Caki2 (cell line): Measurements from ENCODE around the gene FXYD3. TPM values are rescaled to one million over a fixed set of nuclear protein-coding genes. Genes with fewer than 3 reads are reported as not detected.
"Not testable (repeated sequence)": the region's sequence is repeated elsewhere in the genome, so short reads cannot be mapped to it uniquely, and the experiment has no call there.

ENCODE experiments used
- DNase-seq: peaks from one replicate; pipeline ENCODE4 v3.0.0-alpha.2; 2015; ENCODE audit warnings: low read depth
- in situ Hi-C: cut with HindIII; loops from 2 replicates; pipeline ENCODE4 v1.10.0; 2016; ENCODE audit warnings: low sequenced_read_pairs, low pct_unique_long_range_greater_than_20kb, mixed read lengths
- total RNA-seq: library from RNA; depleted of rRNA; stranded (reverse); fragments of >200 nt; shearing (Covaris generic); gene quantifications from 2 replicates; pipeline ENCODE4 v1.2.3, GENCODE V29; 2014; ENCODE audit warnings: low replicate concordance

The FXYD3 gene
- total RNA-seq, 1 experiment from 2014 or later, result not detected

DNA sequence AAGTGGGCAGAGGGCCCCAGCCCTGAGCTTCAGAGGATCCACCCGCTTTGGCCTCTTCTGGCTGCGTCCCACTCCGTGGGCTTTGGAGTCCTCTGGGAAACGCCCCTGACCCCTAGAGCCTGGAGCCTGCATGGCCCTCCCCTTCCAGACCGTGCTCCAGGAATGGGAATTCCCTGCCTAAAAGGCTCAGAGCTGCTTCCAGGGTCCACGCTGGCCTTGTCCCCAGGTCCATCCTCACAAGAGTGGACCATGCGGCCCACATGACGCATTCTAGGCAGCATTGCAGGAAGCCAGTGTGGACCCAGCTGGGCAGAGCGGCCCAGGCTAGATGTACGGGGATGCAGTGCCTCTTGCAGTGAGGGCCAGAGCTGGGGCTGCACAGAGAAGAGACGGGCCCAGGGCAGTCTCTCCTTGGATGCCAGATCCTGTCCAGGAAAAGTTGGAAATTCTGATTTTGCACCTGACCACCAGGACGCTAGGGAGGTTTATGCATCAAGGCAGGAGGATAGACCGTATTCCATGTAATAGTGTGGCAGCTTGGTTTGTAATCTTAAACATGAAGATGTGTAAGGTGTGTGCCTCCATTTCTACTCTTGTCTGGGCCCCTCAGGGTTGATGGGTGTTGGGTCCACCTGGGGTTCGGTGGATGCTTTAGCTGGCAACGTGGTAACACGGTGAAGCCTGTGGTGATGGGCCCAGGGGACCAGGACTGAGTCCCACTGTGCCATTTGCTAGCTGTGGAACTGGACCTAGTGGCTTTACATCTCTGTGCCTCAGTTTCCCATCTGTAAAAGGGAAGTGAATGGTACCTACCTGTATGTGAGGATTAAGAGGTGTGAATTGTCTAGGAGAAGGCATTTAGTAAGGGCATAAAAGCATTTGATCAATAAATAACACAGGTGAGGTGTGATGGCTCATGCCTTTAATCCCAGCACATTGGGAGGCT, 14.8 kb upstream of the FXYD3 start:
- DNase-seq, result no peak
- in situ Hi-C loops, result no loop called here

DNA sequence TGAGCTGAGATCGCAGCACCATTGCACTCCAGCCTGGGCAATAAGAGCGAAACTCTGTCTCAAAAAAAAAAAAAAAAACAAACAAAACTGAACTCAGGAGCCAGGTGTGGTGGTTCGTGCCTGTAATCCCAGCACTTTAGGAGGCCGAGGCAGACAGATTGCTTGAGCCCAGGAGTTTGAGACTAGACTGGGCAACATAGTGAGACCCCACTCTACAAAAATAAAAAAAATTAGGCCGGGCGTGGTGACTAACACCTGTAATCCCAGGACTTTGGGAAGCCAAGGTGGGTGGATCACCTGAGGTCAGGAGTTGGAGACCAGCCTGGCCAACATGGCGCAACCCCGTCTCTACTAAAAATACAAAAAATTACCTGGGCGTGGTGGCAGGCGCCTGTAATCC, 13.7 kb upstream of the FXYD3 start:
- in situ Hi-C loops, DNase-seq: not testable (repeated sequence)

DNA sequence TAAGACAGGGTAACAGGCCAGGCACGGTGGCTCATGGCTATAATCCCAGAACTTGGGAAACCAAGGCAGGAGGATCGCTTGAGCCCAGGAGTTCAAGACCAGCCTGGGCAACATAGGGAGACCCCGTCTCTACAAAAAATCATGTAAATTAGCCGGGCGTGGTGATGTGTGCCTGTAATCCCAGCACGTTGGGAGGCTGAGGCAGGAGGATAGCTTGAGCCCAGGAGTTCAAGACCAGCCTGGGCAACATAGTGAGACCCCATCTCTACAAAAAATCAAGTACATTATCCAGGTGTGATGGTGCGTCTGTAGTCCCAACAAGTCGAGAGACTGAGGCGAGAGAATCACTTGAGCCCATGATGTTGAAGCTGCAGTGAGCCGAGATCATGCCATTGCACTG, 12.0 kb upstream of the FXYD3 start:
- DNase-seq, in situ Hi-C loops: not testable (repeated sequence)

DNA sequence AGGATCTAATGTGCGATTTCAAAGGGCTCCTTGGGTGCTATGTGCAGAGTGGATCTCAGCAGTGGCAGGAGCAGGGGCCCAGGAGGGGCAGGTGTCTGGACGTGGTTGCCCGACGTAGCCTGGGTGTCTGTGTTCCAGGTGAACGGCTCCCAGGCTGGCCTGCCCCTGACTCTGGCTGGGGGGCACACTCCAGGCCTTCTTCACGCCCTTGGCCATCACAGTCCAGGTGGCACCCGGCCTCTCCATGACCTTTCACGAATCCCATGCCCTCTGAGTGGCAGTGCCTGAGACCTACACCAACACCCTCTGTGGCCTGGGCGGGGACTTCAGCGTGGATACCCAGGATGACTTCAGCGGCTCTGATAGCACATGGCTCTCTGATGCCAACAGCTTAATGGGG, 11.3 kb upstream of the FXYD3 start:
- DNase-seq, result no peak
- in situ Hi-C loops, result no loop called here

DNA sequence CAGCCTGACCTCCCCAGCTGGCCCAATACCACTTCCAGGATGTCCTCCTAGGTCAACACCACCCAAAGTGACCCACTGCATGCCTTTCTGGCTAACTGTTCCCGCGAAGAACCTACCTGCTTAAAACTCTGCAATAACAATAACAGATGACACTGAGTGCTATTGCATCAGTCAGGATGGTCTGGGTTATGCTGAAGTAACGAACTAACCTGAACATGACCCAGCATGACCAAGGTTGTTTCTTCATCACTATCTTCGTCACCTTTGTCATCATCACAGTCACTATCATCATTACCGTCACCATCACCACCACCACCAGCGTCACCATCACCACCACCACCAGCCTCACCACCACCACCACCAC, 10.6 kb upstream of the FXYD3 start:
- in situ Hi-C loops, result no loop called here
- DNase-seq, result no peak

DNA sequence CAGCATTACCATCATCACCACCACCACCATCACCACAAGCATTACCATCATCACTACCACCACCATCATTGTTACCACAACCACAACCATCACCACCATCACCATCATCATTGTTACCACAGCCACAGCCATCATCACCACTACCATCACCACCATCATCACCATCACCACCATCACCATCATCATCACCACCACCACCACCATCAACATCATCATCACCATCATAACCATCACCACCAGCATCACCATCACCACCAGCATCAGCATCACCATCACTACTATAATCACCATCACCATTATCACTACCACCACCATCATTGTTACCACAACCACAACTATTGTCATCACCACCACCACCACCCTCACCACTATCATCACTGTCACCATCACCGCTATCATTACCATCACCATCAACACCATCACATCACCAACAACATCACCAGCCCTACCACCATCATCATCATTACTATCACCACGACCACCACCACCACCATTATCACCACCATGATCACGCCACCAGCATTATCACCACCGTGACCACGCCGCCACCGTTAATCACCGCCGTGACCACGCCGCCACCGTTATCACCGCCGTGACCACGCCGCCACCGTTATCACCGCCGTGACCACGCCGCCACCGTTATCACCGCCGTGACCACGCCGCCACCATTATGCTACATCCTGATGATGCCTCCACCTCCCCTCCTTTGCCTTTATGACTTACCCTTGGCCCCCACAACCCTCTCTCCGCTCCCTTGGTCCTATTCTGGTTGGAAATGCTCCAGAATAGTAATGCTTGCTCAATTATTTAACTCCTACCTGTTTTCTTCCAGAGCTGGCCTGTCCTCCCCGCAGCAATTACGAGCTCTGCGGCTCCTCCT, 10.0 kb upstream of the FXYD3 start:
- in situ Hi-C loops, result no loop called here
- DNase-seq, result no peak

DNA sequence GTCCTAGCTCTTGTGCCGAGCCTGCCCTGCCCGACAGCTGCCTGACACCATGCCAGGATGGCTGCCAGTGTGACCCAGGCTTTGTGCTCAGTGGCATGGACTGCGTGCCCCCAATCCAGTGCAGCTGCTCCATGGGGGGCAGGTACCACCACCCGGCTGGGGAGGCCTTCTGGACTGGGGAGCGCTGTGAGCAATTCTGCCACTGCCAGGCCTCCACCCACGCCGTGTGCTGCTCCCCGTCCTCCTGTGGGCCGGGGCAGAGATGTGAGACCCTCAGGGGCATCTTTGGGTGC, 9.4 kb upstream of the FXYD3 start:
- in situ Hi-C loops, result no loop called here
- no peak for DNase-seq

DNA sequence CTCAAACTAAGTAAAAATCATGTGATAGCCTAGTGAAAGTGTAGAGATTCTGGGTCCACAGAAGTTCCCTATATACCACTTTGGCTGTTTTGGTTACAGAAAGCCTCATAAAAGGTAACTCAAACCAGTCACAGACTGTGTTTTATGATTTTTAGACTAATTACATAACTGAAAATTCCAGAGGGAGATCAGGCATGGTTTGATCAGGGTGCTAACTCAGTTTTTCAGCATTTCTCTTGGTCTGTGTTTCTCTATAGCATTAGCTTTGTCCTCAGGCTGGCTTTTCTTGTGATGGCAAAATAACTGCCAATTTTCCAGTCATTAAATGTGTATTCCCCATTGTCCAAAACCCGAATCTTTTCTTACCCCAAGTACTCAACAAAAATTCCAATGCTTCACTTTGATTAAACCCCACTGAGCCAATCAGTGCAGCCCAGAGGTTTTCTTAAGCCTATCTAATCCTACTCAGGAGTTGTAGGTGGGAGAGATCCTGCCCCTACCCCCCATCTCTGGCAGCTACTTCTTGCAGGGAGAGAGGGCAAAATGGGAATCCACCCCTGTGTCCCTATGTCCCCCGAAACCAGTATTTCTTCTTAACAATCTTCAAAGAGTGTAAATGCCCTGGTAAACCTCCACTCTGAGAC, 8.6 kb upstream of the FXYD3 start:
- in situ Hi-C loops, result no loop called here
- no peak for DNase-seq

DNA sequence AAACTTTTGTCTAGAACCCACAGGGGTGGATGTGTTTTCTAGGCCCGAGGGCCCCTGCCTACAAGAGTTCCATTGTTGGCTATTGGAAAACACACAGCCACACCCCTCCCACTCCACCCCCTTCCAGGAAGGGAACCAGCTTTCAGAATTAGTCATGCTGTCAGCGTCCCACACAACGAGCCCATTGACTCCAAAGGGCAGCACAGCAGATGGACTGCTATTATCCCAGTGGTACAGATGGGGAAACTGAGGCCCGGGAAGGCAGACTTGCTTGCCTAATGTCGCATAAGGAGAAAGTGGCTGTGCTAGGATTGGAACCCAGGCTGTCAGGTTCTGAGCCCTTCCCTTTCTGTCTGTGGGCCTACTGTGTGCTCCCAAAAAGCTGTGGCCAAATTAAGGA, 8.1 kb upstream of the FXYD3 start:
- no peak for DNase-seq
- in situ Hi-C loops, result no loop called here

DNA sequence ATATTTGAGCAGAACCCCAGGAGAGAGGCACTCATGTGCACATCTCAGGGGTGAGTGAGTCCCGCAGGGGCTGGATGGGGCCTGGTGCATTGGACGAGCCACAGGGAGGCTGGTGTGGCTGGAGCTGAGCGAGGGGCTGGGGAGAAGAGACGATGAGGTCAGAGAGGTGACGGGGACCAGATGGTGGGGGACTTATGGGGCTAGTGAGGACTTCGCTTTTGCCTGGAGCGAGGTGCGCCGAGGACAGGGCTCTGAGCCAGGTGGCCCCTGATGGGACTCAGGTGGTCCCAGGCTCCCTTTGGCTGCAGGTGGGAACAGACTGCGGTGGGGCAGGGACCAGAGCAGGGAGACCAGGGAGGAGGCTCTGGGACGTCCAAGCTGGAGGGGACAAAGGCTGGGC, 6.9 kb upstream of the FXYD3 start:
- in situ Hi-C loops, result no loop called here

DNA sequence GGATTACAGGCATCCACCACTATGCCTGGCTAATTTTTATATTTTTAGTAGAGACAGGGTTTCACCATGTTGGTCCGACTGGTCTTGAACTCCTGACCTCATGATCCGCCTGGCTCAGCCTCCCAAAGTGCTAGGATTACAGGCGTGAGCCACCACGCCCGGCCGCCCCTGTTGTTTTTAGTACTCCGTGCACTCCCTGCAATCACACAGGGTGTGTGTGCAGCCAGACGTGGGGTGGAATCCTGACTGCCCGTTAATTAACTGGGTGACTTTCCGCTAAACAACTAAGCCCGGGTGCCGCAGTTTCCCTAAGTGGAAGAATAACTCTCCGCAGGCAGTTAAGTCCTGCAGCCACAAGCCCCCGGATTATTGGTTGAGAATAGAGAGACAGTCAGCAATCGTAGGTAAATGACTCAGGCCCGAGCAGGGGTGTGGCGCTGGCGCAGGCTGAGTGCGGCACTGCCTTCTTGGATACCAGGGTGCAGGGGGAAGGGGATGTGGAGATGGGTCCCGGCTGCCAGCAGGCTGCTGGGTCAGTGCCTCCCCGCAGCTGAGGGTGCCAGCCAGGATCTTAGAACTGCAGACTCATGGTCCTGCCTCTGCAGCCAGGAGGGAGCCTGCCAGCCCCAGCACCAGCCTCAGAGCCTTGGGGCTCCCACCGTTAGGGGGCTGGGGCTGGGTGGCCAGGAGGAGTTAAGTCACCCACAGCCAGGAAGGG, 6.1 kb upstream of the FXYD3 start:
- peak; percentile 50 for DNase-seq
- in situ Hi-C loops, result no loop called here

More for the DNA sequence above, 6.9 kb upstream of the FXYD3 start:
- no peak for DNase-seq

DNA sequence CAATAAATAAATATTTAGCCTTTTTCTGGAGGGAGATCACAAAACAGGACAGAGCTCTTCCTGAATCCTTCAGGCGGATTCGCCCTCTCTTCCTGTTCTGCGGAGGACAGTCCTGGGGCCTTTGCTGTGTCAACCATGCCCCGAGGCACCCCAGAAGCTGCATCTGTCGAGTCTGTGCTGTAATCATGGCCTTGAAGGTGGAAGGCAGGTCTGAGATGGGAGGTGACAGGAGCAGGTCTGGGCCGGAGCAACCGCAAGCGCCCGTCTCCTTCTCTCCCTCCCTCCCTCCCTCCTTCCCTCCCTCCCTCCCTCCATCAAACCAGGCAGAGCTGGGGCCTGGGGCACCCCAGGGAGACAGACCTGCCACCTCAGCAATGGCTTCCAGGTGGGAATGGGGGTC, 4.6 kb upstream of the FXYD3 start:
- in situ Hi-C loops, result no loop called here
- DNase-seq, result no peak

DNA sequence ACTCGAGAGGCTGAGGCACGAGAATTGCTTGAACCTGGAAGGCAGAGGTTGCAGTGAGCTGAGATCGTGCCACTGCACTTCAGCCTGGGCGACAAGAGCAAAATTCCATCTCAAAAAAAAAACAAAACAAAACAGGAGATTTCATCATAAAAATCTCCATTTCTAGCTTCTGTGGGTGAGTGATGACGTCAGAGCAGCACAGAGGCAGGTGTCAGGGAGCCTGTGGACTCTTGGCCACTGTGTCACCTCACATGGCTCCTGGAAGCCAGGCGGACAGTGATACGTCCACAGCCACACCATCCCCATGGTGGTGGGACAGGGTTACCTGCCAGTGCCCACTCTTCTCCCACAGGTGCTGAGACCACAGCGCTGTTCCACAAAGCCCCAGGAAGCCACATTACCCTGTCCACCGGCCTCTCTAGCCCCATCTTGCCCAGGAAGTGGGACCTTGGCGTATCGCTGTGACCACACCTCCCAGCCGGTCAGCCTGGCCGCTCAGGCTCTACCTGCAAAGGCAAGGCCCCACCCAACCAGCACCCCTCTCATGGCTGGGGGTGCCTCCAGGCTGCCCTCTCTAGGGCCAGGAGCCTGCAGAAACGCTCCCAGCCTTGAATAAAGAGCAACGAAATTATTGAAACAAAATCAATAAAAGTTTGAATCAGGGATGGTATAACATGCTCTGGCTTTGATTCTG, 2.5 kb upstream of the FXYD3 start:
- no peak for DNase-seq
- in situ Hi-C loops, result no loop called here

DNA sequence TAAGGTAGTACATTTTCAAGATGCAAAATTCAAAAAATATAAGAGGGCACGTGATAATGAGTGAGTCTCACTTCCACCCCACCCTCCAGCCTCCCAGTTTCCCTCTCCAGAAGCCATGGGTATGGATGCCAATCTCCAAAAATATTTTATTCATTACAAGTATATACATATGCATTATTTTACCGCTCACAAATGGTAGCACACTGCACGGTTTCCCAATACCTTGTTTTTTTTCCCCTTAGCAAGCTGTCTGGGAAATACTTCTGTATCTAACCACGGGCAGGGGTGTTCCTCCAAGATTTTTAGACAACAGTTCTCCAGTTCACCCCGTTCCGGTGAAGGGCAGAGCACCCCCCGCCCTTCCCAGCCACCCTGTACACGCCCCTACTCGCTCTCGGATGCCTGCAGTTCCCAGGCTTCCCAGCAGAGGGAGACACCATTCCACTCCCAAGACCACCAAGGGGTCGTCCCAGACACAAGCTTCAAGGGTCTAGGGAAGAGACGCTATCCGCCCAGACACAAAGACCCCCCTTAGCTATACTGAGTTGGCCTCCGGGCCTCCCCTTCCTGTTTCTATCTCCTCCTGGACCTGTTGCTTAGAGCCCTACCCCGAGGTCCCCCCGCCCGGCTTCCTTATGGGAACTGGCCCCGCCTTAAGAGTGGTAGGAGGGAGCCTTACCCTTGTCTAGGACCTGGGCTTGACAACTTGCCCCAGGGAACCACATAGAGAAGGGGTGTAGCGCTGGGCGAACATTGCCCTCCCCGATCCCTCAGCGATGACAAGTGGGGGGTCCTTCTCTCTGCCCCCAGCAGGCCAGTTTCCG, 1.1 kb upstream of the FXYD3 start:
- in situ Hi-C loops, result no loop called here
- peak; percentile 37 for DNase-seq

DNA sequence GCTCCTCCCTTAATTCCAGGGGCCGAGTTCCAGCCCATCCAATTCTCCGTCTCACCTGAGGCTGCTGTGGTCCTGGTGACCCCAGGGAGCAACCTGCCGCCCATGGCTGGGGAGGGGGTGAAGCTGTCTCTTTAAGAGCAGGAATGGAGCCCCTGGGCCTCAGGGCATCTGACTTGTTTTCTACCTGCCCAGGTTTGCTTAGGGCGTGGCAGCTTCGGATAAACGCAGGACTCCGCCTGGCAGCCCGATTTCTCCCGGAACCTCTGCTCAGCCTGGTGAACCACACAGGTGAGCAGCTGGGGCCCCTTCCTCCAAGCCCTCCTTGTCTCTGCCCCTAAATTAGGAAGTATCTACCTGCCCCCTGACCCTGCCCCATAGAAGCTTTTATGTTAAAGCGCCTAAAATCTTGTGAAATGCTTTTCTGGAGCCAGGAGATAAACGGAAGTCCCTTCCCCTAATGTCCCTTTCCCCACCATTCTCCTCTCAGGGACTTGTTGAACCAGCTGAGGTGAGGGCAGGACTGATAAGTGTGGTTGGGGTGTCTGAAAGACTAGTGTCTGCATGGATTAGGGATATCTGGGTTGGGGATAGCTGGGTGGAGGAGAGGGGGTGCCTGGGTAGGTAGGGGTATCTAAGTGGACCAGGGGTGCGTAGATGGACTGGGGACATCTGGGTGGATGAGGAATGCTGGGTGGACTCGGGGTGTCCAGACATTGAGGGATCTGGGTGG, 614 bp downstream of the FXYD3 start:
- no peak for DNase-seq
- in situ Hi-C loops, result no loop called here

DNA sequence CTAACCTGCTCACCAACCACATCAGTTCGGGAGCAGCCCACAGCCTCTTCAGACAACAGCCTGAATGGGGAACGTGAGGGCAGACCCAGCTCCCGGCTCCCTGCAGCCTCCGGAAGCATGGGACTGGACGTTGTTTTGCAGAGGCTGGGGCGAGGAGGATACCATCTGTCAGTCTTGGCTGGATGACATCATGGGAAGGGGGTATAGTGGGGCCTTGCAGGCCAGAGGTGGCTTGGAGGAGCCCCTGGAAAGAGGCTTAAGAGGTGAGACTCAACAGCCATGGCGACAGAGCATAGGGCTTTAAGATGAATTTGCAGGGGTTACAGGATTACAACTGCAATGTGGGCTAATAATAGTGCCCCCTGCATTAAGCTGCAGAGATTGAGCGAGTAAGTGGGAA, 1.5 kb downstream of the FXYD3 start:
- no peak for DNase-seq
- in situ Hi-C loops, result no loop called here

DNA sequence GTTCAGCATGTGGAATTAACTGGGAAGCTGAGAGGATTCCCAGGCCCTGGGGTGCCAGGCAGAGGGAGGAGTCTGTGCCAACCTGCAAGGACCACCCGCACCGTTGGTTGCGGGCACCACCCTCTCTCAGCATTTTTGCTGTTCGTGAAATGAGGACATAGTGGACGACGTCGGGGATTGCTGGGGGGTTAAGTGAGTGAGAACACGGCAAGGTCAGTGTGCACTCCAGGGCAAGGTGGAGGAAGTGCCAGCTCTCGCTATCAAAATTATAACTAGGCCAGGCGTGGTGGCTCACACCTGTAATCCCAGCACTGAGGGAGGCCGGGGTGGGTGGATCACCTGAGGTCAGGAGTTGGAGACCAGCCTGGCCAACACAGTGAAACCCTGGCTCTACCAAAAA, 2.2 kb downstream of the FXYD3 start:
- in situ Hi-C loops, result no loop called here

More for the DNA sequence above, 2.2 kb downstream of the FXYD3 start:
- DNase-seq, result no peak
